ENCODE data around the gene WIPF2.

- TF ChIP-seq CTCF (IDR thresholded peaks at IDR 0.05 in 4 of 5, conservative IDR thresholded peaks at IDR 0.05 in 1 of 5): no peak
- no peak for TF ChIP-seq POLR2A (IDR thresholded peaks at IDR 0.05)
Observed at GRCh38 chr17:40293363-40293762, 74.3 kb downstream of the WIPF2 start.

Data from gastrocnemius medialis (tissue), 4 donors.